Coronary artery (tissue), 2 donors: ENCODE data around the gene NDUFS6.
A peak's percentile ranks its signal among the peaks of the same experiment; 100 is the strongest.

ENCODE experiments used
- DNase-seq: peaks from one replicate; pipeline ENCODE4 v3.0.0-alpha.2; 2017; ENCODE audit warnings: low spot score
- H3K27ac ChIP-seq, 2 donors: fragments of 200-600 bp; sonication (generic); one replicate each; pipeline ENCODE4 v1.5.1; 2016 to 2019
- H3K4me3 ChIP-seq: fragments of 200-600 bp; sonication (generic); 2 replicates; pipeline ENCODE4 v1.5.1; 2016; ENCODE audit warnings: mild to moderate bottlenecking, moderate library complexity
- CTCF ChIP-seq: fragments of 200-600 bp; sonication (generic); IDR thresholded peaks from one replicate; pipeline ENCODE4 v1.5.1; 2019; ENCODE audit warnings: antibody characterized with exemption

The NDUFS6 gene

GRCh38 chr5:1805326-1805725 is 4.1 kb downstream of the NDUFS6 start:
- peak; percentile 56 for DNase-seq
- no peak for TF ChIP-seq CTCF
- H3K4me3 ChIP-seq: no peak overlapping the region
- H3K27ac ChIP-seq: no peak overlapping the region

- DNase-seq: peak; percentile 54
- TF ChIP-seq CTCF: no peak
- H3K27ac ChIP-seq: no peak overlapping the region
- no peak overlapping the region for H3K4me3 ChIP-seq
Observed at GRCh38 chr5:1805736-1806135, 4.5 kb downstream of the NDUFS6 start.

GRCh38 chr5:1806199-1806598 is 5.0 kb downstream of the NDUFS6 start:
- no peak overlapping the region for H3K4me3 ChIP-seq
- DNase-seq: no peak
- TF ChIP-seq CTCF: no peak
- H3K27ac ChIP-seq: no peak overlapping the region

GRCh38 chr5:1806974-1807373 is 5.8 kb downstream of the NDUFS6 start:
- no peak for DNase-seq
- no peak for TF ChIP-seq CTCF
- no peak overlapping the region for H3K4me3 ChIP-seq

GRCh38 chr5:1807451-1808185 is 6.4 kb downstream of the NDUFS6 start:
- Histone ChIP-seq H3K27ac (no peak overlapping the region), H3K4me3 (no peak overlapping the region)
- no peak for TF ChIP-seq CTCF
- DNase-seq: peak; percentile 55

More at GRCh38 chr5:1806974-1807373, 5.8 kb downstream of the NDUFS6 start:
- H3K27ac ChIP-seq: no peak overlapping the region

- DNase-seq: no peak
- TF ChIP-seq CTCF: no peak
- Histone ChIP-seq H3K4me3 (no peak overlapping the region), H3K27ac (no peak overlapping the region)
Observed at GRCh38 chr5:1808439-1808838, 7.2 kb downstream of the NDUFS6 start.

- no peak overlapping the region for H3K4me3 ChIP-seq
- no peak for DNase-seq
- no peak for TF ChIP-seq CTCF
- no peak overlapping the region for H3K27ac ChIP-seq
Observed at GRCh38 chr5:1809416-1810035, 8.3 kb downstream of the NDUFS6 start.
